Keratinocyte (primary cell): ENCODE data around the gene ACOXL. TPM values are rescaled to one million over a fixed set of nuclear protein-coding genes. Genes with fewer than 3 reads are reported as not detected.

Experiments
- DNase-seq: peaks from one replicate; pipeline ENCODE4 v3.0.0-alpha.2; 2011; ENCODE audit warnings: low read depth, missing footprints, low spot score
- FAIRE-seq: peaks from 2 replicates; lab custom pipeline; 2011; peaks lifted over from hg19 to GRCh38; lab: Jason Lieb, UNC
- H2AFZ ChIP-seq: 2 replicates; pipeline ENCODE4 v1.6.0; 2012; ENCODE audit warnings: low read length, control low read depth, inconsistent platforms; ENCODE audit not compliant: control insufficient read depth
- H3K27ac ChIP-seq: 2 replicates; pipeline ENCODE4 v1.5.1; 2011; ENCODE audit warnings: low read length; ENCODE audit not compliant: control insufficient read depth, insufficient read depth
- H3K27me3 ChIP-seq: 3 replicates; pipeline ENCODE4 v1.6.0; 2011; ENCODE audit warnings: low read length; ENCODE audit not compliant: control insufficient read depth, insufficient read depth; ENCODE audit errors: extremely low read depth
- H3K36me3 ChIP-seq, 2 experiments: 2 replicates in 1 of 2; 3 replicates in 1 of 2; pipeline ENCODE4 v1.5.1; 2011; ENCODE audit warnings: low read length in 2 of 2, mild to moderate bottlenecking in 1 of 2; ENCODE audit not compliant: control insufficient read depth in 2 of 2, insufficient read depth in 2 of 2; ENCODE audit errors: extremely low read depth in 1 of 2
- H3K4me1 ChIP-seq: 3 replicates; pipeline ENCODE4 v1.5.1; 2011; ENCODE audit warnings: low read length; ENCODE audit not compliant: control insufficient read depth, insufficient read depth; ENCODE audit errors: extremely low read depth
- H3K4me2 ChIP-seq: 3 replicates; pipeline ENCODE4 v1.6.0; 2011; ENCODE audit warnings: low read depth, low read length; ENCODE audit not compliant: control insufficient read depth, insufficient read depth; ENCODE audit errors: extremely low read depth
- H3K4me3 ChIP-seq, 3 experiments: fragments of 200-600 bp in 1 of 3; sonication (generic) in 1 of 3; 2 replicates in 2 of 3; 3 replicates in 1 of 3; pipeline ENCODE4 v1.5.1; 2011 to 2016; ENCODE audit warnings: low read length in 3 of 3, mild to moderate bottlenecking in 3 of 3, control low read depth in 2 of 3, inconsistent platforms in 1 of 3, low read depth in 1 of 3, mixed read lengths in 1 of 3, mixed run types in 1 of 3, moderate library complexity in 1 of 3; ENCODE audit not compliant: control insufficient read depth in 2 of 3, insufficient read depth in 2 of 3; ENCODE audit errors: extremely low read depth in 1 of 3
- H3K79me2 ChIP-seq: 2 replicates; pipeline ENCODE4 v1.6.0; 2012; ENCODE audit warnings: low read length; ENCODE audit not compliant: control insufficient read depth, insufficient read depth
- H3K9ac ChIP-seq: 3 replicates; pipeline ENCODE4 v1.6.0; 2011; ENCODE audit warnings: low read length; ENCODE audit not compliant: control insufficient read depth, insufficient read depth; ENCODE audit errors: extremely low read depth
- H3K9me1 ChIP-seq: 3 replicates; pipeline ENCODE4 v1.6.0; 2011; ENCODE audit warnings: low read length; ENCODE audit not compliant: control insufficient read depth, insufficient read depth; ENCODE audit errors: extremely low read depth
- H3K9me3 ChIP-seq: 2 replicates; pipeline ENCODE4 v1.5.1; 2012; ENCODE audit warnings: low read depth, low read length; ENCODE audit not compliant: control insufficient read depth
- H4K20me1 ChIP-seq: 3 replicates; pipeline ENCODE4 v1.6.0; 2011; ENCODE audit warnings: low read length; ENCODE audit not compliant: control insufficient read depth, insufficient read depth; ENCODE audit errors: extremely low read depth
- EZH2 ChIP-seq: IDR thresholded peaks from one replicate; pipeline ENCODE4 v1.6.1; 2012; ENCODE audit warnings: inconsistent platforms, mild to moderate bottlenecking, low read length, moderate library complexity
- dilution Hi-C: fragments of 300-500 bp; cut with MboI; formaldehyde crosslinking; loops from one replicate; pipeline ENCODE4 v1.7.0; 2020; ENCODE audit warnings: low sequenced_read_pairs; ENCODE audit not compliant: extremely low pct_ligation_motif_present
- polyA plus RNA-seq, 5 experiments: library from polyadenylated mRNA; depleted of rRNA in 3 of 5; stranded (reverse) in 3 of 5; stranded (forward) in 1 of 5; unstranded in 1 of 5; fragments of >200 nt; gene quantifications; 1 replicate in 1 of 5; 2 replicates in 3 of 5; 3 replicates in 1 of 5; pipeline versions ENCODE4 v1.2.1 to v1.2.3, GENCODE V29; 2011 to 2012; ENCODE audit warnings: missing spikeins in 2 of 5, low read depth in 1 of 5, low replicate concordance in 1 of 5
- TF ChIP-seq, protein P1 (sequence below), 3 experiments: IDR thresholded peaks in 1 of 3; conservative IDR thresholded peaks in 1 of 3; optimal IDR thresholded peaks in 1 of 3; 2 replicates in 2 of 3; 3 replicates in 1 of 3; pipeline versions ENCODE3 to v1.5.1; 2011; ENCODE audit warnings: low read length in 3 of 3, mild to moderate bottlenecking in 3 of 3, moderate library complexity in 2 of 3, control low read depth in 1 of 3, inconsistent platforms in 1 of 3; ENCODE audit not compliant: insufficient read depth in 2 of 3; ENCODE audit errors: extremely low read depth in 1 of 3

Gene ACOXL
- polyA plus RNA-seq, 1 donor (not counting 4 experiments of a cell fraction or from before 2014, with no cell fraction given), result 0.04 TPM

DNA sequence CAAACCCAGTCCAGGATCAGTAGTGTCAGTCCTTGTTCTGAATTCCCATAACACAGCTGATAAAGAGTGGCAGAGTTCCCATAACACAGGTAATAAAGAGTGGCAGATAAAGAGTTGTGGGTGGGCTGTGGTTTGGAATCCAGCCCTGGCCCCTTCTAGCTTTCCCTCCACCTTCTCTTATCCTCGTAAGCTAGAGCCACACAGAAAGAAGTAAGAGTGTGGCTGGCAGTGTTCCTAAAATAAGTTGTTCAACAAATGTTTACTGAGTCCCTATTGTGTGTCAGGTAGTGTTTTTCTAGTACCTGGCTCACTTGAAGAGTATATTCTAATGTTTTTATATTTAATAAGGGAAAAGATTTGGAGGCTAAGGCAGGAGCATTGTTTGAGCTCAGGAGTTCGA lies 323.4 kb downstream of the ACOXL start:
- TF ChIP-seq, protein P1, sequence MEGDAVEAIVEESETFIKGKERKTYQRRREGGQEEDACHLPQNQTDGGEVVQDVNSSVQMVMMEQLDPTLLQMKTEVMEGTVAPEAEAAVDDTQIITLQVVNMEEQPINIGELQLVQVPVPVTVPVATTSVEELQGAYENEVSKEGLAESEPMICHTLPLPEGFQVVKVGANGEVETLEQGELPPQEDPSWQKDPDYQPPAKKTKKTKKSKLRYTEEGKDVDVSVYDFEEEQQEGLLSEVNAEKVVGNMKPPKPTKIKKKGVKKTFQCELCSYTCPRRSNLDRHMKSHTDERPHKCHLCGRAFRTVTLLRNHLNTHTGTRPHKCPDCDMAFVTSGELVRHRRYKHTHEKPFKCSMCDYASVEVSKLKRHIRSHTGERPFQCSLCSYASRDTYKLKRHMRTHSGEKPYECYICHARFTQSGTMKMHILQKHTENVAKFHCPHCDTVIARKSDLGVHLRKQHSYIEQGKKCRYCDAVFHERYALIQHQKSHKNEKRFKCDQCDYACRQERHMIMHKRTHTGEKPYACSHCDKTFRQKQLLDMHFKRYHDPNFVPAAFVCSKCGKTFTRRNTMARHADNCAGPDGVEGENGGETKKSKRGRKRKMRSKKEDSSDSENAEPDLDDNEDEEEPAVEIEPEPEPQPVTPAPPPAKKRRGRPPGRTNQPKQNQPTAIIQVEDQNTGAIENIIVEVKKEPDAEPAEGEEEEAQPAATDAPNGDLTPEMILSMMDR (optimal IDR thresholded peaks at IDR 0.05 in 1 of 3, IDR thresholded peaks at IDR 0.05 in 1 of 3, conservative IDR thresholded peaks at IDR 0.05 in 1 of 3; ENCODE audit: extremely low read depth in 1 of 3, insufficient read depth in 2 of 3, low read length in 3 of 3), result no peak
- no peak for TF ChIP-seq EZH2
- dilution Hi-C loops, result no loop called here

GRCh38 chr2:111057045-111057444 lies 324.7 kb downstream of the ACOXL start:
- dilution Hi-C loops, result no loop called here
- DNase-seq, result no peak
- Histone ChIP-seq H3K36me3 (no peaks in the 10 kb centered on the region), H3K4me2 (no peak overlapping the region), H3K27me3 (peaks cover 46% of the 10 kb centered on the region), H3K27ac (no peak overlapping the region), H3K9me1 (no peaks in the 10 kb centered on the region), H3K4me3 (no peak overlapping the region), H3K9me3 (no peaks in the 10 kb centered on the region), H4K20me1 (no peaks in the 10 kb centered on the region), H3K9ac (no peak overlapping the region), H3K4me1 (no peaks in the 10 kb centered on the region), H3K79me2 (no peaks in the 10 kb centered on the region), H2AFZ (no peak overlapping the region)
- no peak for FAIRE-seq
- TF ChIP-seq, protein P1 (optimal IDR thresholded peaks at IDR 0.05 in 1 of 3, IDR thresholded peaks at IDR 0.05 in 1 of 3, conservative IDR thresholded peaks at IDR 0.05 in 1 of 3; ENCODE audit: extremely low read depth in 1 of 3, insufficient read depth in 2 of 3, low read length in 3 of 3), result no peak

More for the DNA sequence above, 323.4 kb downstream of the ACOXL start:
- DNase-seq (no peak), FAIRE-seq (no peak)
- no peaks in the 10 kb centered on the region for H3K9me1 ChIP-seq
- H3K27ac ChIP-seq, result no peak overlapping the region
- H3K36me3 ChIP-seq, result no peaks in the 10 kb centered on the region
- H3K9ac ChIP-seq, result no peak overlapping the region
- H3K9me3 ChIP-seq, result no peaks in the 10 kb centered on the region
- no peaks in the 10 kb centered on the region for H3K79me2 ChIP-seq
- H4K20me1 ChIP-seq, result no peaks in the 10 kb centered on the region
- H2AFZ ChIP-seq, result no peak overlapping the region
- H3K4me3 ChIP-seq, result no peak overlapping the region
- H3K4me2 ChIP-seq, result no peak overlapping the region
- H3K4me1 ChIP-seq, result no peaks in the 10 kb centered on the region
- peaks cover 47% of the 10 kb centered on the region for H3K27me3 ChIP-seq
